GM12891 (cell line): Measurements from ENCODE around the gene COPRS.

Experiments used
- PAX5 ChIP-seq: IDR thresholded peaks from 2 replicates; pipeline ENCODE4 v1.6.1; 2011; ENCODE audit warnings: low read length, moderate library complexity, mild to moderate bottlenecking; ENCODE audit not compliant: insufficient read depth, severe bottlenecking
- POLR2A ChIP-seq: IDR thresholded peaks from 2 replicates; pipeline ENCODE4 v1.6.1; 2011; ENCODE audit warnings: low read depth, low read length, control low read depth
- POLR2AphosphoS5 ChIP-seq: IDR thresholded peaks from 2 replicates; pipeline ENCODE4 v1.6.1; 2011; ENCODE audit warnings: low read depth, low read length, control low read depth
- POU2F2 ChIP-seq: IDR thresholded peaks from 2 replicates; pipeline ENCODE4 v1.6.1; 2011; ENCODE audit warnings: low read depth, mild to moderate bottlenecking, control low read depth, low read length, moderate library complexity
- SPI1 ChIP-seq: IDR thresholded peaks from 2 replicates; pipeline ENCODE4 v1.6.1; 2011; ENCODE audit warnings: low read depth, low read length, control low read depth
- TAF1 ChIP-seq: IDR thresholded peaks from 2 replicates; pipeline ENCODE4 v1.6.1; 2011; ENCODE audit warnings: low read depth, low read length, control low read depth

DNA sequence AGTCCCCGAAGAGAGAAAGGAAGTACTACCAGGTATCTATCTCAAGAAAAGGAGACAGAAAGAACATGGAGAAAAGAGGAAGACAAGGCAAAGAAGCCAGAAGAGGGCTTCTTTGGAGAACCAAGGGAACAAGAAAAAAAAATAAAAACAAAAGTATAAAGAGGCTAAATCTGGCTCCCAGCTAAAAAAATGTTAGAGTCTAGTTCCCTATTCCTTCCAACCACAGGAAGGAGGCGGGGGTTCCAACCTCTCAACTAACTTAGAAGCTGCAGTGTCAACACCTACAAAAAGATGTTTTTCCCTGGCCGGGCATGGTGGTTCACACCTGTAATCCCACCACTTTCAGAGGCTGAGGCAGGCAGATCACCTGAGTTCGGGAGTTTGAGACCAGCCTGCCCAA, 29.1 kb upstream of the COPRS start:
- no peak for TF ChIP-seq POLR2A
- TF ChIP-seq POLR2AphosphoS5: no peak
- TF ChIP-seq TAF1: no peak
- TF ChIP-seq PAX5: no peak
- TF ChIP-seq SPI1: peak; percentile 35
- TF ChIP-seq POU2F2: no peak
